GM15510 (cell line): ENCODE results near the gene IRX1.

Experiments
- POLR2A ChIP-seq: IDR thresholded peaks from 3 replicates; pipeline ENCODE4 v1.6.1; 2011; ENCODE audit warnings: borderline replicate concordance; ENCODE audit not compliant: insufficient read length; ENCODE audit errors: extremely low read depth

The IRX1 gene

DNA sequence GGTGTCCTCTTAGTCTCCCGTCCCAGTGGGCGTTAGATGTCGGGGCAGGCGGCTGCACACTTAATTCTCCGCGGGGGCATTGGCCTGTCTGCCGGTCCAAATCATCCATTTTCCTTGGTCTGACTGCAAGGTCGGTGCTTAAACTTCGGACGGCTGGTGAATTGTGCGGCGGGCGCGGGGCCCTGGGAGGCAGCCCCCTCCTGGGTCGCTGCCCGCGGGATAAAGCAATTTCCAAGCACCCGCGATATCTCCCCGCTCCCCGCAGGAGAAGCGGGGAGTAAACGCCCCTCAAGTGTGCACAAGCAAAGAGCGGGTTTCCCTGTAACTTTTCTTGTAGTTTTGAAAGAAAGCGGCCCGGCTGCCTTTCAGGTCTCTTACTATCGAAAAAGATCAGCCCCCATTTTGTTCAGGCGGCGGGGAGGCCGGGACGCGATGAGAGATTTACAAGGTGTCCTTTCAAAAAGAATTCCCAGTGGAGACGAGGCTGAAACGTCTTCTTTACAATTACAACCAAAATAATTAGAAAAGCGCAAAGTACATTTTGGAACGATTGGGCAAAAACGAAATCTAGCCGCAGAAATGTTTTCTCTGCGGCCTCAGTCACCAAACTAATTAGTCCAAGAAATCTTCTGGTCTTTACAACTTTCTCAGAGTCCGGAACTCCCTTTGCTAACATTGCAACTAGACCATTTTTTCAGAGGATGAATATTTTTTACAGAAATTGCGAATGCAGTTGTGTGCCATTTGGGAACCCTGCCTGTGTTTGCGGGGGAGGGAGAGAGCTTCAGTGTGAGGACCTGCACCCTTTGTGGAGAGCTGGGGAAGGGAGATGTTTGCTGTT, 1.8 kb downstream of the IRX1 start:
- no peak for TF ChIP-seq POLR2A

DNA sequence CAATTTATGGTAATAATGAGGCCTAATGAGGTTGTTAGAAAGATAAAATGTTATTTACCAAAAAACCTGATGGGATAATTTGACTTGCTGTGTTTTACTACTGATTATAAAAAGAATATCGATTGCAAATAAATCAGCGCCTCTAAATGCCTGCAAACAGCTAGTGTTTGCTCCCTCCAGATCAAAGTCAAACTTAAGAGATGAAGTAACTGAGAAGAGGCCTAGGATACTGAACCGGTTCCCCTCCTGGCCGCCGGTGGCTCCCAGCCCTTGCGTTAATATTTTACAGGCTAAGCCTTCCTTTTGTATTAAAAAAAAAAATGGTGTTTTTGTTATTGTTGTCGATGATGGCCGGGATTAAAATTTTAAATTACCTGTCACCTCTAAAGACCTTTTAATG, 2.6 kb downstream of the IRX1 start:
- TF ChIP-seq POLR2A = no peak

DNA sequence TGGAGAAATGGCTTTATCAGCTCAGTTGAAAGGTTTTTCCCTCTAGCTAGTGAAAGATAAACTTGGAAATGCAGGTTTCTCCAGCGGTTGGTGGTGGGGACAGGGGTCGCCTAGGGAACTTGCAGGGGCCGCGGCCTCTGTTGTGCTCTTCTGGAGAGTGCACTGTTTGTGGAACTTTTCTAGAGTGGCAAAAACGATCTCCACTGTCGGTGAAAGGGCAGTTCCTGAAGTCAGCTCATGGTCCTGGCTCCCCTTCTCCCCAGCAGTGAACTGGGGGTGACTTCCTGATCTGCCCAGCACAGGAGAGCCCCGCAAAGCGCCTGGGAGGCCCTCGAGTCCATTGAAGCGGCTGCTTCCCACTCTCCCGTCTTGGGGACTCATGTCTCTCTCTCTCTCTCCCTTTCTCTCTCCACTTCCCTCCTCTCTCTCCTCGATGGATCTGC, 3.2 kb downstream of the IRX1 start:
- no peak for TF ChIP-seq POLR2A

DNA sequence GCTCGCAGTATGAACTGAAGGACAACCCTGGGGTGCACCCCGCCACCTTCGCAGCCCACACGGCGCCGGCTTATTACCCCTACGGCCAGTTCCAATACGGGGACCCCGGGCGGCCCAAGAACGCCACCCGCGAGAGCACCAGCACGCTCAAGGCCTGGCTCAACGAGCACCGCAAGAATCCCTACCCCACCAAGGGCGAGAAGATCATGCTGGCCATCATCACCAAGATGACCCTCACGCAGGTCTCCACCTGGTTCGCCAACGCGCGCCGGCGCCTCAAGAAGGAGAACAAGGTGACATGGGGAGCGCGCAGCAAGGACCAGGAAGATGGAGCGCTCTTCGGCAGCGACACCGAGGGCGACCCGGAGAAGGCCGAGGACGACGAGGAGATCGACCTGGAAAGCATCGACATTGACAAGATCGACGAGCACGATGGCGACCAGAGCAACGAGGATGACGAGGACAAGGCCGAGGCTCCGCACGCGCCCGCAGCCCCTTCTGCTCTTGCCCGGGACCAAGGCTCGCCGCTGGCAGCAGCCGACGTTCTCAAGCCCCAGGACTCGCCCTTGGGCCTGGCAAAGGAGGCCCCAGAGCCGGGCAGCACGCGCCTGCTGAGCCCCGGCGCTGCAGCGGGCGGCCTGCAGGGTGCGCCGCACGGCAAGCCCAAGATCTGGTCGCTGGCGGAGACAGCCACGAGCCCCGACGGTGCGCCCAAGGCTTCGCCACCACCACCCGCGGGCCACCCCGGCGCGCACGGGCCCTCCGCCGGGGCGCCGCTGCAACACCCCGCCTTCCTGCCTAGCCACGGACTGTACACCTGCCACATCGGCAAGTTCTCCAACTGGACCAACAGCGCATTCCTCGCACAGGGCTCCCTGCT, 3.8 kb downstream of the IRX1 start:
- no peak for TF ChIP-seq POLR2A

DNA sequence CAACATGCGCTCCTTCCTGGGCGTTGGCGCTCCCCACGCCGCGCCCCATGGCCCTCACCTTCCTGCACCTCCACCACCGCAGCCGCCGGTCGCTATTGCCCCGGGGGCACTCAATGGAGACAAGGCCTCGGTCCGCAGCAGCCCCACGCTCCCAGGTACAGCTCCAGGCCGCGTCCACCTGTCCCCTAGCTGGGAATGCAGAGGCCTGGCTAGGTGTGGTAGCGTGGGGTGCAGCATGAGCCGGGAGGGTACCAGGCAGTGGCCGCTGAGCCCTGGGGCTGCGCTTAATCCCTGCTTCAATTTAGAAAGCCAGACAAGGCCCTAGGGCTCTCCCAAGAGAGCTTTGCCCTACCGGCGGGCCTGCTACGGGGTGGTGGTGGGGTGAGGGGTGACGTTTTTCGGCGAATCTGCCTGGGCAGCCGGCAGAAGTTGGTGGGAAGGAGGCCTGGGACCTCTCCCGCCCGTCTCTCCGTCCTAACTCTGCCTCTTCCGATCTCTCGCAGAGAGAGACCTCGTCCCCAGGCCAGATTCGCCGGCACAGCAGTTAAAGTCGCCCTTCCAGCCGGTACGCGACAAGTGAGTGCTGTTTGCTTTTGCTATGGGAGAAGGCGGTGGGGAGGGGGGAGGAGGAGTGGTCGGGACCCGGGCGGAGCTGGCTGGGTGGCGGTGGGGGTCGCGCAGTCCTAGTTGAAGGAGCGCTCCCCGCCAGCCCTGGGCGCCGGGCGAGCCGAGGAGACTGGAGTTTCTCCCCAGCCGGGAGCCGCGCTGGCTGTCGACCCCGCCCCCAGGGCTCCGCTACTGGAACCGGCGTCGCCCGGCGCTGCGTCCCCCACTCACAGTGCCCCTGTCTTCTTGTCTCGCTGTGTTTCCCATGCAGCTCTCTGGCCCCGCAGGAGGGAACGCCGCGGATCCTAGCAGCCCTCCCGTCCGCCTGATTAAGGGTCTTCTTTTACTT, 4.8 kb downstream of the IRX1 start:
- TF ChIP-seq POLR2A = no peak

DNA sequence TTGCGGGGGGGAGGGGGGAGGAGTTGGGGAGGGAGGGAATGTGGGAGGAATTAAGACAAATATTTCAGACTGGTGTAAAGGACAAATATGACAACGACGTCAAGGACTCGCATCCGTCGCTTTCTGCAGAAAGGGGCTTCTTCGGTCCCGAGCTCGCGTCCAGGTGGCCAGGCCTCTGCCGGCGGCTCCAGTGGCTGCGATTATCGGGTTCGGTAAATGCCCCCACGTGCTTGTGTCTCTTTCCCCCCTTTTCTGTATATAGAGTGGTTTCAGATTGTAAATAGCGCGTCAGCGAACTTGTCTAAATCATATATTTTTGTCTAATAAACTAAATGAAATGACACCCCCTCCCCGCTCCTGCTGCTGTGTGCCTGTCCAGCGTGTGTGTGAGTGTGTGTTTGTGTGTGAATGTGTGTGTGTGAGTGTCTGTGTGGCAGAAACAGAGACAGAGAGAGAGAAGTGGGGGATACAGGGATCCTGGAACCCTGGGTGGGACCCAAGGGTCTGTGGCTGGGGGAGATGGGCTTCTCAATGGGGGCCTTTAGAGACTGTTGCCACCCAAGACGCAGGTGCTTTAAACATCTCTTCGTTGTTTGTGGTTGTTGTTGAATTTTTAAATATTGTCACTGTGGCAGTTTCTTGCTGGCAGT, 5.6 kb downstream of the IRX1 start:
- no peak for TF ChIP-seq POLR2A

DNA sequence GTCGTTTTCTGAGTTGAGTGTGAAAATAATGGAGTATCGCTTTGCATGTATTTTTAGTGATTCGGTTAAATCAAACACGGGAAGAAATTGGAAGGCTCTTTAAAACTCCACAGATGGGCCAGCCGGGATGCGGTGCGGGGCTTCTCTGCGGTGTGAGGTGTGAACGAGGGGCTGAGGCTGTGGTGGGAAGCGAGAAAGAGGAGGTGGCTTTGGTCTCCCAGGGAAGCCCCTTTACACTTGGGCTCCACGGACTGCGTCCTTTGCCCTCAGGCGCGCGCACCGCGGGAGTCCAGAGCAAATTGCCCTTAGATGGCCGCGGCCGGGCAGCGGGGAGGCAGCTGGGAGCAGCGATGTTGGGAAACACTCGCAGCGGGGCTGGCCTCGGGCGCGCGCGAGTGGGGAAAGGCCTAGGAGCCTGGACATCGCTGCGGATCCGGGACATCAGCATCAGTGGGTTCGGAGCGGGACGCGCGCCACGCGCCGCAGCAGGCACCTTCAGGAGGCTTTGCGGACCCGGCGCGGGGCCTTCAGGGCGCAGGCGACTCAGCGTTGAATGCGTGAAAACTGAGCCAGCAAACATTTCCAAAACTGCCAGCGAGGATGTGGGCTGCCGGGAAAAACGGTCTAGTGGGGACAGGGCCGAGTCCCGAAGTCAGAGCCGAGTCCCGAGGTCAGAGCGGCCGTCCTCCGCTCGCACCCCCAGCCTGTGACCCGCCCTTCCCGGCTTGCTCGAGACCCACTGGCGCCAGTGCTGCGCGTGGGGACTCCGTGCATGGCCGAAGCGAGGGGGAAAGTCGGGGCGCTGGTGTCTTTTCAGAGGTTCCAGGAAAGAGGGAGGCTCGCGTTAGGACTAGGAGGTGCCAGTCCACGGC, 6.5 kb downstream of the IRX1 start:
- TF ChIP-seq POLR2A = no peak

DNA sequence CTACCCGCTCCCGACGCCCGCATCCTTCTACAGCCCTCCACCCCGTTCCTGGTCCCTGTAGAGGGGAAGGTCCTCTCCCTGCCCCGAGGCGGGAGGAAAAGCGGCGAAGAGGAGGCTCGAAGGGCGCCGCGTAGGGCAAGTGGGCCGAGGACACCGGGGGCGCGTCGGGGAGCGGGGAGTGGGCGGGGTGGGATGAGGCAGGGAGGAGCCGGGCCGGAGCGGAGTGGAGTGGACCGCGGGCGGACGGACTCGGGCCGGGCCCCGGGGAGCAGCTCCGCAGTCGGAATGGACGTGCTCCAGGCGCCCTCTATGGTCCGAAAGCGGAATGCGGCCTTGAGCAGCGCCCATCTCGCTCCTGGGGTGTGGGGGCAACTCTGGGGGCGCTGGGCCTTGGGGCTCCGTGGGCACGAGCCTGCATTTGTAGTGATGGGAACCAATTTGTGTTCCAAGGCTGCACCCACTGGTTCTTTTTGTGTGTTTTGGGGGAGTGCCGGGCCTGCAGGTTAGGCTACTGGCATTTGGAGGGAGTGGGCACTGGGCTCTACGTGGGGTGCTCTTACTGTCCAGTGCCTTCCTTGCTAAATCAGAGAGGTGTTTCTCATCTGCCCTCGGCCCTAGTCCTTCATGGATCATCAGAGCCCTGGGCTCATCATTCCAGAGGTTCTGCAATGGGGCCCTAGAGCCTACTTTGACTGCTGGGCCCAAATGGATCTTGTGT, 7.3 kb downstream of the IRX1 start:
- no peak for TF ChIP-seq POLR2A

DNA sequence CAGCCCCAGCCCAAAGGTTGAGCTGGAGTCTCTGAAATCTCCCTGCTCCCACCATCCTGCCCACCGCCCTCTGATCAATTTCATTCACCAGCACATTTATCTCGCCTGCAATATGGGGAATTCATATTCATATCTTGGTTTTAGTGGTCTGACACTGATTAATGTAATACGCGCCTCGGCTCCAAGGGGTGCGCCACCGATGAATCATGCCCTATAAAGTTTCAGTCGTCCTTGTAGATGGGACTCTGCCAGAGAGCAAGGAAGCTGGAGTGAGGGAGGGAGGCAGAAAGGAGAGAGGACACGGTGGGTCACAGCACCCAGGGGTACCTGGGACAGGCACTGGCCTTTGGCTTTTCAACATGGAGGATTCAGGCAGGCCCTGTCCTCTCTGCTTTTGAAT, 8.9 kb downstream of the IRX1 start:
- no peak for TF ChIP-seq POLR2A

DNA sequence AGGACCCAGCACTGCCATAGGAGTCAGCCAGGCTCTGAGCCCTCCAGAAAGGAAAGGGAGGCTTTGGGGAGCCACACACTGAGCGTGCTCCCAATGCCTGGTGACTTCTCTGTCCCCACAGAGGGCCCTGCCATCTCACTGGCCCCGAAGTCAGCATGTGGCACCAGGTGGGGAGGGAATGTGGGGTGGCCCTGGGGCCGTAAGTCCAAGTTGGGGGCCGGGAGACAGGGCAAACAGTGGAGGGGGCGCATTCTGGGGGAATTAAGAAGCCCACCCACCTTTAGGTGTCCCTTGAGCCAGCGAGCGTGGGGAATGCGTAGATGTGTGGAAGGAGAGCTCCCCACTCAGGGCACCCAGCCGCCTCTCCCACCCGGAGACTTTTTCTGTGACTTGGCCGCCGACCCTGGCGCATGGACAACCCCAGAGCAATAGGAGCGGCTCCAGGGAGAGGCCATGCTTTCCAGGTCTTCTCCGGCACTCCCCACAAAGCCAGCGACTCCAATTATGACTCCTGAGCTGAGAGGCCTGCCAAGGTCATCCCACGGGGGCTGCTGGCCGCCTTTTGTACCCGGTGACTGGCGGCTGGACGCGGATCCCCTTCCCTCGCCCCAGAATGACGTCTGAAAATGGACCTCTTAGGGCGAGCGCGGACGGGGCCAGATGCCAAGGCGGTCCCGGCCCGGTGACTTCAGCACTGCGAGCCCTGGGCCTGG, 9.8 kb downstream of the IRX1 start:
- no peak for TF ChIP-seq POLR2A

DNA sequence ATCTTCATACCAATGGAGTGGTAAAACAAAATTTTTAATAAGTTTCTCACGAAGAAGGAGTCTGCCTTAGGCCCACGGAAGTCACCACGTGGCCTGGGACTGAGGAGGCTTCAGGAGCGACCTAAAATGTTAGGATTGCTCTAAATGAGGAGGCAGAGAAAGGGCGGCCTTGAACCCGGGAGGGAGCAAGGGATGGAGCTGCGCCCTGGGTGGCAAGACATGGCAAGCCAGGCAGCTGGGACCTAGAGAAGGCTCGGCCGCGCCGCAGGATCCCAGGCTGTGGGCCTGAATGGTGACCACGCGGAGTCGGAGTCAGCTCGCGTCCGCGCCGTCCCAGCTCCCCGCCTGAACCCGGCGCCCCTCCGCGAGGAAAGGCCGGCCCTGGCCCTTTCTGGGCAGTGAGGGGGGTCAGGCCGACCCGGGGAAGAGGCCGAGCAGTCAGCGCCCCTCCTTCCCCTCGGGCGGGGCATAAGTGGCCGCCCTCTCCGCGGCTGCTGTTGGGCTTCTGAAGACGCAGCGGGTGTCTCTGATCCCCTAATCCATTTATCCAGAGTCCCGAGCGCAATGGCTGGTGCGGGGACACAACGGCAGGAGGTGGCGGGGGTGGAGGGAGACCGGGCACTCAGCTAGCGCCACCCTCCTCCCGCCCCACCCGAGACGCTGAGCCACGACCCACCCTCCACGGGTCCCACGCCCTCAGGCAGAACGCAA, 10.6 kb downstream of the IRX1 start:
- TF ChIP-seq POLR2A = no peak
